Esophagus squamous epithelium (tissue), 5 donors: Measurements from ENCODE around the gene TRAPPC2. TPM values are rescaled to one million over a fixed set of nuclear protein-coding genes. Genes with fewer than 3 reads are reported as not detected.

Source experiments
- DNase-seq: peaks from one replicate; lab custom pipeline; 2025; lab: John Stamatoyannopoulos, UW
- H3K27ac ChIP-seq, 4 donors: fragments of 200-600 bp; sonication (generic); one replicate each; pipeline ENCODE4 v1.5.1; 2016 to 2019; ENCODE audit warnings: mild to moderate bottlenecking in 1 of 4
- H3K27me3 ChIP-seq, 4 donors: fragments of 200-600 bp; sonication (generic); 1 replicate in 3 of 4; 2 replicates in 1 of 4; pipeline versions ENCODE4 v1.5.1 to v1.6.0; 2017 to 2021; ENCODE audit warnings: antibody characterized with exemption in 1 of 4
- H3K36me3 ChIP-seq, 3 donors: fragments of 200-600 bp; sonication (generic); one replicate each; pipeline ENCODE4 v1.5.1; 2016 to 2019
- H3K4me1 ChIP-seq, 3 donors: fragments of 200-600 bp; sonication (generic); one replicate each; pipeline ENCODE4 v1.5.1; 2017 to 2019
- H3K4me3 ChIP-seq, 4 donors: fragments of 200-600 bp; sonication (generic); 1 replicate in 3 of 4; 2 replicates in 1 of 4; pipeline ENCODE4 v1.5.1; 2016 to 2019; ENCODE audit warnings: mild to moderate bottlenecking in 2 of 4, moderate library complexity in 1 of 4
- H3K9me3 ChIP-seq, 3 donors: fragments of 200-600 bp; sonication (generic); one replicate each; pipeline ENCODE4 v1.5.1; 2016 to 2019
- CTCF ChIP-seq, 6 experiments: fragments of 450-650 bp in 4 of 6; fragments of 200-600 bp in 2 of 6; sonication (generic) in 2 of 6; IDR thresholded peaks; one replicate each; pipeline ENCODE4 v1.5.1; 2016 to 2019; ENCODE audit warnings: antibody characterized with exemption in 6 of 6, mild to moderate bottlenecking in 4 of 6, moderate library complexity in 4 of 6
- POLR2A ChIP-seq, 4 donors: fragments of 450-650 bp; IDR thresholded peaks; one replicate each; pipeline ENCODE4 v1.6.1; 2017; ENCODE audit warnings: antibody characterized with exemption in 4 of 4, mild to moderate bottlenecking in 4 of 4, moderate library complexity in 3 of 4
- WGBS, 2 donors: methylation state at CpG; one replicate each; pipeline ENCODE4 v1.1.5; 2018; 5-methylcytosine and 5-hydroxymethylcytosine counted together
- intact Hi-C: fragments of 100-400 bp; cut with DNase I; formaldehyde crosslinking; loops from one replicate; pipeline ENCODE4 v1.15.0; 2022
- total RNA-seq, 4 donors: library from RNA; depleted of rRNA; stranded (reverse); fragments of >200 nt; gene quantifications; one replicate each; pipeline ENCODE4 v1.1.0, GENCODE V29; 2016
- donor health status: DM: yes; HTN: yes; CAD: no.

Gene TRAPPC2
- total RNA-seq, 4 donors from 2014 or later: 8.9 to 12.8 (median 11.0) TPM

DNA sequence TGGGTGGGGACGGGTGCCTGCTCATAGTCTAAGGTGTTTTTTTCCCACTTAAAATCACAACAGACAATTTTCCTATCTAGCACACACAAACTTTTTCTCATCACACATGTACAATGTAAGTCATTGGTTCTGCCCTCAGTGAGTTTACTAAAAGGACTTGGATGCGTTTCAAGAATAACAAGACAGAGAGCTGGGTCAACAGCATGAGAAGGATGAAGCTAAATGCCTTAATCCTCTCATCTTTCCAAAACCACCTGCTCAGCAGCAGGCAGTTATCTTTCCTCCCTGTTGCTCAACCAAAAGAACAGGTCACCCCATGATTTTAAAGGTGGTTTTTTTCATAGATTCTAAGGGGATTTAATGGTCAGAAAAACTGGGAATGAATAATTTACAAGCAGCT, 40.3 kb upstream of the TRAPPC2 start:
- intact Hi-C loops: no loop called here

GRCh38 chrX:13770013-13770535, 35.7 kb upstream of the TRAPPC2 start:
- Histone ChIP-seq H3K4me1 (peaks cover 0 to 2% (median 0%) of the 10 kb centered on the region in 3 donors), H3K27ac (no peak overlapping the region), H3K4me3 (no peak overlapping the region), H3K27me3 (no peaks in the 10 kb centered on the region), H3K36me3 (peaks cover 0 to 80% (median 5%) of the 10 kb centered on the region in 3 donors), H3K9me3 (no peaks in the 10 kb centered on the region)
- DNase-seq: no peak
- TF ChIP-seq POLR2A (IDR thresholded peaks at IDR 0.05): no peak
- no peak for TF ChIP-seq CTCF (IDR thresholded peaks at IDR 0.05)
- WGBS, 2 donors: 90 to 93% methylated on average over 2 to 3 of the region's 3 CpGs
- intact Hi-C loops: no loop called here

More for the DNA sequence above, 40.3 kb upstream of the TRAPPC2 start:
- no peak overlapping the region for H3K4me3 ChIP-seq
- H3K27ac ChIP-seq: no peak overlapping the region
- no peaks in the 10 kb centered on the region for H3K9me3 ChIP-seq
- DNase-seq: no peak
- H3K27me3 ChIP-seq: no peaks in the 10 kb centered on the region
- no peaks in the 10 kb centered on the region for H3K4me1 ChIP-seq
- 84 to 89% methylated on average over 1 to 2 of the region's 2 CpGs for WGBS, 2 donors
- peaks cover 0 to 56% (median 3%) of the 10 kb centered on the region in 3 donors for H3K36me3 ChIP-seq
- TF ChIP-seq POLR2A (IDR thresholded peaks at IDR 0.05): no peak
- TF ChIP-seq CTCF (IDR thresholded peaks at IDR 0.05): no peak

- no peak overlapping the region for H3K27ac ChIP-seq
- no peaks in the 10 kb centered on the region for H3K9me3 ChIP-seq
- TF ChIP-seq POLR2A (IDR thresholded peaks at IDR 0.05): no peak
- TF ChIP-seq CTCF (IDR thresholded peaks at IDR 0.05): no peak
- H3K4me1 ChIP-seq: peaks cover 0 to 13% (median 5%) of the 10 kb centered on the region in 3 donors
- no peak for DNase-seq
- no peak overlapping the region for H3K4me3 ChIP-seq
- peaks cover 0 to 69% (median 5%) of the 10 kb centered on the region in 3 donors for H3K36me3 ChIP-seq
- 89 to 93% methylated on average over 4 of the region's 4 CpGs for WGBS, 2 donors
- intact Hi-C loops: no loop called here
- no peaks in the 10 kb centered on the region for H3K27me3 ChIP-seq
Measured at GRCh38 chrX:13768939-13769338, 34.5 kb upstream of the TRAPPC2 start.

GRCh38 chrX:13764765-13765164, 30.3 kb upstream of the TRAPPC2 start:
- H3K36me3 ChIP-seq: peaks cover 0 to 74% (median 9%) of the 10 kb centered on the region in 3 donors
- peak overlapping the region in 2 of 4 donors; percentile 31 to 66 for H3K27ac ChIP-seq
- peaks cover 0 to 36% (median 5%) of the 10 kb centered on the region in 3 donors for H3K4me1 ChIP-seq
- DNase-seq: no peak
- WGBS, 2 donors: 62 to 65% methylated on average over 3 to 6 of the region's 6 CpGs
- no peak overlapping the region for H3K4me3 ChIP-seq
- no peaks in the 10 kb centered on the region for H3K9me3 ChIP-seq
- intact Hi-C loops: no loop called here
- TF ChIP-seq POLR2A (IDR thresholded peaks at IDR 0.05): no peak
- no peak for TF ChIP-seq CTCF (IDR thresholded peaks at IDR 0.05)
- no peaks in the 10 kb centered on the region for H3K27me3 ChIP-seq

GRCh38 chrX:13764281-13764680, 29.9 kb upstream of the TRAPPC2 start:
- 49 to 58% methylated on average over 7 of the region's 7 CpGs for WGBS, 2 donors
- intact Hi-C loops: no loop called here
- Histone ChIP-seq H3K4me1 (peaks cover 0 to 36% (median 5%) of the 10 kb centered on the region in 3 donors), H3K27me3 (no peaks in the 10 kb centered on the region), H3K4me3 (no peak overlapping the region), H3K9me3 (no peaks in the 10 kb centered on the region), H3K27ac (peak overlapping the region in 3 of 4 donors; percentile 31 to 66 (median 42)), H3K36me3 (peaks cover 0 to 74% (median 6%) of the 10 kb centered on the region in 3 donors)
- TF ChIP-seq POLR2A (IDR thresholded peaks at IDR 0.05) (no peak), CTCF (IDR thresholded peaks at IDR 0.05) (no peak)
- DNase-seq: no peak
